GM11168 (cell line): Measurements from ENCODE around the gene ACVR1B.
"Not testable (repeated sequence)": the region's sequence is repeated elsewhere in the genome, so short reads cannot be mapped to it uniquely, and the experiment has no call there.

Source experiments
- in situ Hi-C: fragments of 300-500 bp; cut with MboI; formaldehyde crosslinking; loops from one replicate; pipeline ENCODE4 v1.12.0; 2022; ENCODE audit warnings: low sequenced_read_pairs; ENCODE audit not compliant: unreplicated experiment

Gene ACVR1B

GRCh38 chr12:51962737-51963136 is 11.2 kb downstream of the ACVR1B start:
- in situ Hi-C loops: no loop called here

DNA sequence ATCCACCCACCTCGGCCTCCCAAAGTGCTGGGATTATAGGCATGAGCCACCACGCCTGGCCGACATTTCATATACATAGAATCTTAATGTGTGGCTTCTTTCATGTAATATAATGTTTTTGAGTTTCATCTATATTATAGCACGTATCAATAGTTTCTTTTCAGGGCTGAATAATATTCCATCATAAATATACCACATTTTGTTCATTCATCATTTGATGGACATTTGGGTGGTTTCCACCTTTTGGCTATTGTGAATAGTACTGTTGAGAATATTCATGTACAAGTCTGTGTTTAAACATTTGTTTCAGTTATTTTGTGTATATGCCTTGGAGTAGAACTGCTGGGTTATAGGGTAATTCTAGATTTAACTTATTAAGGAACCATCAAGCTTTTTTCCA is 12.0 kb downstream of the ACVR1B start:
- in situ Hi-C loops: no loop called here

DNA sequence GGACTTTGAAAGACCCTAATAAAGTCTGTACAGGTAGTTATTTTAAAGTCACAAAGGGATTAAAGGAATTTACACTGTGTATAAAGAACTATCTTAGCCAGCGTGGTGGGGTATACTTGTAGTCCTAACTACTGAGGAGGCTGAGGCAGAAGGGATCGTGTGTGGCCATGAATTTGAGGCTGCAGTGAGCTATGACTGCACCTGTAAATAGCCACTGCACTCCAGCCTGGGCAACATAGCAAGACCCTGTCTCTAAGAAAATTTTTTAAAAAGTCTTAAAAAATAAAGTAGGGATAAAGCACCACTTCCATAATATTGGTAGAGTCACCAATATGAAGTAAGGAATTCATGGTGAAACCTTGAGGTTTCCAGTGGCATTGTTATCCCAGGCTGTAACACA is 18.1 kb downstream of the ACVR1B start:
- in situ Hi-C loops: loop anchor here (5.0 kb wide), 1 partner anchor 42 kb away; no protein-coding TSS in a partner anchor

GRCh38 chr12:51970904-51971646 is 19.6 kb downstream of the ACVR1B start:
- in situ Hi-C loops: no loop called here

DNA sequence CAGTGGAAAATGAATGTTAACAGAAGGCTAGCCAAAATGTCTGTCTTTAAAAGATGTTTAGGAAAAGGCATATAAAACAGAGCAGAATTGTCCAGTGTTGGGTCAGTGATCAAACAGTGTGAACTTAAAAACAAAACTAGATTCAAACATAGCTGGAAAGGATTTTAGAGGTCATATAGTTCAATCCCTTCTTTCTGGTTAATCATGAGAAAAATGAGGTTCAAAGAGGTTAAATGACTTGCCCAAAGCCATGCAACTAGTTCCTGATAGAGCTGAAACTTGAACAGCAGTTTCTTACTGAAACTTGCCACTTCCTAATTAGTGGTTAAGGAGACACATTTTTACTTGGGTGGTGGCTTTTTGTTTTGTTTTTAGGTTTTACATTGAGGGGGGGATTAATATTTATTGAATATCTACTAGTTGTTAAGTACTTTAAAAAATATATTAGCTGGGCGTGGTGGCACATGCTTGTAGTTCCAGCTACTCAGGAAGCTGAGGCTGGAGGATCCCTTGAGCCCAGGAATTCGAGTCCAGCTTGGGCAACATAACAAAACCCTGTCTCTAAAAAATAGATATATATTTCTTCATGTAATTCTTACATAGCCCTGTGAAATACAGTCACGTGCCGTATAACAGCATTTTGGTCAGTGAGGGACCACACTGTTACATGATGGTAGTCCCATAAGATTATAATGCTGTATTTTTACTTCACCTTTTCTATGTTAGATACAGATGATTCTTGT is 20.4 kb downstream of the ACVR1B start:
- in situ Hi-C loops: no loop called here

DNA sequence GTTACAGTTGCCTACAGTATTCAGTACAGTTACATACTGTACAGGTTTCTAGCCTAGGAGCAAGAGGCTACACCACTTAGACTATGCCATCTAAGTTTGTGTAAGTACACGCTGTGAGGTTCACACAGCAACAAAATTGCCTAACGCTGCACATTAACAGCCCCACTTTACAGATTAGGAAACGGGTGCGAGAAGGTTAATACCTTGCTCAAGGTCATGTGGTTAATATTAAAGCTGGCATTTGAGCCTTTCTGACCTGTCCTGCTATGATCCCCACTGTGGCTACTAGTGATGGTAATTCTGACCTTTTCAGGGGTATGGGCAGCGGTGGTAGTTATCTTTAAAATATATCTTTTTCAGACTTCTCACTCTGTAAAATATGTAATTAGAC is 20.9 kb downstream of the ACVR1B start:
- in situ Hi-C loops: no loop called here

DNA sequence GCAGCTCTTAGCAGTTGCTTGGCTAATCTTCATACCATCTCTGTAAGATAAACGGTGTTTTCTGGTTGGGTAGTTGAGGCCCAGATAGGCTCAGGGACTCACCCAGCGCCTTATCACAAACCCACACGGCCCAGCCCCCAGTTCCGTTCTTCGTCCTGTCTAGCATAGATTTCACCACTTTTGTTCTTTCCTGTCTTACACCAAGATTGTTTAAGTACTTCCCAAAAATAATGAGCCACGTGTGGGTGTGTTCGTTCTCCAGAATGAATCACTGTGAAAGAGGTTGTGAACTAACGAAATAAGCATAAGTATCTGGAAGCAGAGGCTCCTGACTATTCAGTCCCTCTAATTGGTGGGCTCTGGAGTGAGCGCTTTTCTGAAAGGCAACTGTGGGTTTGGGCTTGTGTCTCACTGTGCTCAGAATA is 21.4 kb downstream of the ACVR1B start:
- in situ Hi-C loops: no loop called here

- in situ Hi-C loops: no loop called here
These were observed 22.1 kb downstream of the ACVR1B start for GRCh38 chr12:51973560-51973959.

DNA sequence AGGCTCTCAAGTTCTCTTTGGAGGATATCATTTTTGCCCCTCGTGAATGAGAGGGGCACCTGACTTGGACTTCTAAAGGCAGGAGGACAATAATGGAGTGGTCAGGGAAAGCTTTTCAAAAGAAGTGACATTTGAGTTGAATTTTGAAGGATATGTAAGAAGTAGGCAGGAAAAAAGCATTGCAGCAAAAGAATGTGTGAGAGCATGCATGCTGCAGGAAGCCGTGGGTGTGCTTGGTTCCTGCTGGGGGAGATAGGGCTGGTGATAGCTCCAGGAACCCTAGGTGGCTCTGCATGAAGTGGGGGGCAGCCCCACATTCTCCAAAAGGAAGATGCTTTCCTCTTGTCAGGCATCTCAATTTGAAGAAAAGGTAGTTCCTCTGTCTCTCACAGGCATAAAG is 23.1 kb downstream of the ACVR1B start:
- in situ Hi-C loops: no loop called here

- in situ Hi-C loops: no loop called here
These were observed 23.7 kb downstream of the ACVR1B start for GRCh38 chr12:51975196-51975595.

DNA sequence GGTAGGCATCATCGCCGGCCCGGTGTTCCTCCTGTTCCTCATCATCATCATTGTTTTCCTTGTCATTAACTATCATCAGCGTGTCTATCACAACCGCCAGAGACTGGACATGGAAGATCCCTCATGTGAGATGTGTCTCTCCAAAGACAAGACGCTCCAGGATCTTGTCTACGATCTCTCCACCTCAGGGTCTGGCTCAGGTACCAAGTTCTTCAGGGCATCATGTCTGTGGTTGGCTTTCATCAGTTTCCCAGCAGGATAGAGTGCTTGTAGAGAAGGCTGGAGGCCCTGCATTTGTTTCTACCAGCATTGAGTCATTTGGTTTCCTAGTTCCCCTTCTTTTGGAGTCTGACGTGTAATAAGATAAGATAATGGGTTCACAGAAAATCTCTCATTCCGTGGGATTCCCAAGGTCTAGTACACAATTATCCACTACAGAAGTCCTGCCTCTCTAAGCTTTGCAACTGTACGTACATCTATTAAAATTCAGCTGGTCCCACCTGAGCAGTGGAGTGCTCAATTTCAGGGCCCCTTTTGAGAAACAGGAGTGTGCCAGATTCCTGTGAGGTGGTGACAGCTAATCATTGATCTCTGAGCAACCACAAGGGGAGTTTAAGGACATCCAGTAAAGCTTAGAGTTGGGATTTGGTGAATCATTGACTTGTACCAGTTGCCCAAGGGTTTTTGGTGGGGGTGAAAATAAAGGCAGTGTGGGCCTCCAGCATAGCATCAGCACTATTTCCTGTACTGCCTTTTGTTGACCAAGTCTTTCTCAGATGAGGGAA is 25.1 kb downstream of the ACVR1B start:
- in situ Hi-C loops: no loop called here

DNA sequence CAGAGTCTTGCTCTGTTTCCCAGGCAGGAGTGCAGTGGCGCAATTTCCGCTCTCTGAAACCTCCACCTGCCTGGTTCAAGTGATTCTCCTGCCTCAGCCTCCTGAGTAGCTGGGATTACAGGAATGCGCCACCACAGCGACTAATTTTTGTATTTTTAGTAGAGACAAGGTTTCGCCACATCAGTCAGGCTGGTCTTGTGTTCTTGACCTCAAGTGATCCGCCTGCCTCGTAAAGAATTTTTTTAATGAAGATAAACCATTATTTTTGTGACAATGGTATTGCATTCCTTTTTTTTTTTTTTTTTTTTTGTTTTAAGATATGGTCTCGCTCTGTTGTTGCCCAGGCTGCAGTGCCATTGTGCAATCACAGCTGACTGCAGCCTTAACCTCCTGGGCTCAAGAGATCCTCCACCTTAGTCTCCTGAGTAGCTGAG is 25.8 kb downstream of the ACVR1B start:
- in situ Hi-C loops: no loop called here

DNA sequence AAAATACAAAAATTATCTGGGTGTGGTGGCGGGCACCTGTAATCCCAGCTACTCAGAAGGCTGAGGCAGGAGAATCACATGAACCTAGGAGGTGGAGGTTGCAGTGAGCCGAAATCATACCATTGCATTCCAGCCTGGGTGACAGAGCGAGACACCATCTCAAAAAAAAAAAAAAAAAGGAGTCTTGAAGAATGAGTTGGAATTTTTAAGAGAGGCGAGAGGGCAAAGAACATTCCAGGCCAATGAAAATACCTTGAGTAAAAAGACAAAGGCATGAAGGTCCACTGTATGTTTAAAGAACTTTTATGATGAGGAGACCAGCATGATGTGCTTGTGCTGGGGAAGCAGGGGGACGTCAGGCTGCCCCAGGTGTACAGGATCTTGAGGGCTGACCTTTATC is 27.8 kb downstream of the ACVR1B start:
- in situ Hi-C loops: not testable (repeated sequence)

GRCh38 chr12:51980051-51980808 is 28.7 kb downstream of the ACVR1B start:
- in situ Hi-C loops: no loop called here

- in situ Hi-C loops: no loop called here
These were observed 29.3 kb downstream of the ACVR1B start for GRCh38 chr12:51980809-51981127.

- in situ Hi-C loops: no loop called here
These were observed 33.2 kb downstream of the ACVR1B start for GRCh38 chr12:51984657-51985056.

DNA sequence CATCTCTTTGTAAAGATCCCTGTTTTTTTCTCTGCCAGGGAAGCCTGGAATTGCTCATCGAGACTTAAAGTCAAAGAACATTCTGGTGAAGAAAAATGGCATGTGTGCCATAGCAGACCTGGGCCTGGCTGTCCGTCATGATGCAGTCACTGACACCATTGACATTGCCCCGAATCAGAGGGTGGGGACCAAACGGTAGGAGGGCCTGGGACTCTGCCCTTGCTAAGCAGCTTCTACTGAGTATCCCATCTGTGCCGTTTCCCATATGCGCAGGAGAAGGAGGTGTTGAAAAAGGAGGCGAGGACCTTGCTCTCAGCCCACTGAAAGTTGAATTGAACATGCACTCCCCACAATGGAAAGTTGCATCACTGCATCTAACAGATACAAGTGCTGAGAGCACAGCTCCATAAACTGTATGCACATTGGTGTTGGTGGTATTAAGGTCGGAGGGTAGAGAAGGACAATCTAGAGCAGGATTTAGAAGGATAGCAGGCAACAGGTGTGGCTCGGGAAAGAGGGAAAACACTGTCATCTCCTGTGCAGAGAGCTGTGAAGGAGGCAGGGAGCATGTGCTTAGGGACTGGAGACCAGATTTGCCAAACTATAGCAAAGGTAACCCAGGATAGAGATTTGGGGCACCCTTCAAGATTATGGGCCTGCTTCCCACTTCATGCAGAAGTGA is 33.8 kb downstream of the ACVR1B start:
- in situ Hi-C loops: no loop called here

GRCh38 chr12:51986834-51987233 is 35.3 kb downstream of the ACVR1B start:
- in situ Hi-C loops: no loop called here

GRCh38 chr12:51992246-51992645 is 40.7 kb downstream of the ACVR1B start:
- in situ Hi-C loops: no loop called here

DNA sequence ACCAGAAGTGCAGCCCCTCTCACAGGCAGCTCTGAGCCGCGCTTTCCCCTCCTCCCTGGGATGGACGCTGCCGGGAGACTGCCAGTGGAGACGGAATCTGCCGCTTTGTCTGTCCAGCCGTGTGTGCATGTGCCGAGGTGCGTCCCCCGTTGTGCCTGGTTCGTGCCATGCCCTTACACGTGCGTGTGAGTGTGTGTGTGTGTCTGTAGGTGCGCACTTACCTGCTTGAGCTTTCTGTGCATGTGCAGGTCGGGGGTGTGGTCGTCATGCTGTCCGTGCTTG is 43.0 kb downstream of the ACVR1B start:
- in situ Hi-C loops: no loop called here
